ENCODE measurements around the gene CDPF1. TPM values are rescaled to one million over a fixed set of nuclear protein-coding genes. Genes with fewer than 3 reads are reported as not detected.

CDPF1 gene
- 10 to 100 TPM; 23.2 to 32.8 (median 23.7) TPM for polyA plus RNA-seq

DNA sequence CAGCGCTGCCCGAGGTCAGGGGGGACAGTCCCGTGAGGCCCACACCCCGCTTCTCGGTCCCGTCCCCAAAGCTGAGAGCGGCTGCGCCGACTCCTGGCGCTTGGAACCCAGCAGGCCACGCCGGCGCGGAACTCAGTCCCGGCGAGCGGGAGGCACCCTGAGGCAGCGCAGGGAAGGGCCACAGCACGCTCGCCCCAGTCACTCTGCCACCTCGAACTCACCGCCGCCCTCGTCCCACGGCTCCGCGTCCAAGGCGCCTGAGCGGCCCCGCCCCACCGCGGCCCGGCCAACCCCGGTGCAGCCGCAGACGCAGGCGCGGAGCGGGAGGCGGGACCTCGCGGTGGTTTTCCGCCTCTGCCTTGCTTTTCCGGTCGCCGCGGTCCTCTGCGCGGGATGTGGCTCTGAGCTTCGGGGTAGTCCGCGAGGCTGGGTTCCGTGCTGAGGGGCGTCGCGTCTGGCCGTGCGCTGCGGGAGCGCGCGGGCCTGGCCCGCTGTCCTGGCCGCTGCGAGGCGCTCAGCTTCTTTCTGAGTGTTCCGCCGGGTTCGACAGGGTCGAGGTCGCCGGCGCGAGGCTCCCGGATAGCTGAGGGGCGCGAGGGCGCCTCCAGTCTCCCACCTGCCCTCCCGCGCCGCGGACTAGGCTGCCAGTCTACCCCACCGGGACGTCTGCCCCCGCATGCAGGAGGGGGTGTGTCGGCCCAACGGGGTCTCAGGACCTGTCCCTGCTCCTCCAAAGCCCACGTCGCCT is at the start of gene CDPF1:
Gene CDPF1, minus strand, starts transcription at position 259 of the 748 bp plus-strand sequence. CDS start 2,009 bp downstream, outside the sequence.
- H3K4me3 Mint-ChIP-seq = peak within 1 kb of the TSS; percentile 76 to 85 (median 80)
- peak within 1 kb of the TSS; percentile 72 to 92 (median 75) for H3K27ac Mint-ChIP-seq
- peaks cover 24 to 35% of the 10 kb centered on the region in 2 donors for H3K4me1 Mint-ChIP-seq
- no peaks in the 10 kb centered on the region for H3K9me3 Mint-ChIP-seq
- peaks cover 0 to 20% (median 0%) of the 10 kb centered on the region in 3 donors for H3K27me3 Mint-ChIP-seq (ENCODE audit: low read depth in 3 of 3)
- H3K36me3 Mint-ChIP-seq = peaks cover 0 to 8% (median 0%) of the 10 kb centered on the region in 3 donors
- DNase-seq = peak; percentile 96

GRCh38 chr22:46299101-46299500 is 49.0 kb upstream of the CDPF1 start:
- DNase-seq = no peak
- Mint-ChIP-seq H3K27ac (no peak overlapping the region), H3K4me3 (peak overlapping the region in 4 of 5 donors; percentile 50 to 66 (median 58)), H3K4me1 (peaks cover 31% of the 10 kb centered on the region in 2 donors), H3K27me3 (ENCODE audit: low read depth in 3 of 3) (peaks cover 8 to 13% (median 10%) of the 10 kb centered on the region in 3 donors), H3K36me3 (peaks cover 0 to 4% (median 3%) of the 10 kb centered on the region in 3 donors), H3K9me3 (peaks cover 0 to 1% (median 0%) of the 10 kb centered on the region in 6 donors)

DNA sequence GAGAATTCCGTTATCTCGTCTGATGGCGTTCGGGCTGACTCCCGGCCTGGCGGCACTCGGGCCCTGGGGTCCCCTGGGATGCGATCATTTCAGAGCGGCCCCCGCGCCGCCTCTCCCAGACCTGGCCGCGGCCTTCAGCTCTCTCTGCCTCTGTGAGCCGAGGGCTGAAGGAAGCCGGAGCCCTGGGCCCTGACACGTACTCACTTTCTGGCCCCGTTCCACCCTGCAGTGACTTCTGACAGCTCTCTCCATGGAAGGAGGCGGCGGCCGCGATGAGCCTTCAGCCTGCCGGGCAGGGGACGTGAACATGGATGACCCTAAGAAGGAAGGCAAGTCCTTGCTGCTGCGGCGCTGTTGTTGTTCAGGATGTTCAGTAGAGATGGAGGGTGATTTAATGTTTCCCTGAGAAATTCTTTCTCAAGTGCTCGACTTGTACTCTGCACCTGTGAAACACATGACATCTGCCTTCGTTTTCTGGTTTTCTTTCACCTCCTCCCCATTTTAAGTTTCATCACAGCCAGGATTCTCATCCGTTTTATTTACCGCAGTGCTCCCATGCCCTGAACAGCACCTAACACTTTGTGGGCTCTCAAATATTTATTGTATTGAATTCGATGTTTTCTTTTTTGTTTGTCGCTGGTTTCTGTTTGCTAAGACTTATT is 47.2 kb upstream of the CDPF1 start:
- Mint-ChIP-seq H3K4me3 (peak overlapping the region; percentile 71 to 88 (median 82)), H3K36me3 (peaks cover 15 to 20% (median 15%) of the 10 kb centered on the region in 3 donors), H3K4me1 (peaks cover 48 to 49% of the 10 kb centered on the region in 2 donors), H3K27me3 (ENCODE audit: low read depth in 3 of 3) (peaks cover 14 to 20% (median 15%) of the 10 kb centered on the region in 3 donors), H3K27ac (peak overlapping the region in 5 of 6 donors; percentile 13 to 78 (median 28)), H3K9me3 (peaks cover 0 to 1% (median 0%) of the 10 kb centered on the region in 6 donors)
- DNase-seq = no peak

DNA sequence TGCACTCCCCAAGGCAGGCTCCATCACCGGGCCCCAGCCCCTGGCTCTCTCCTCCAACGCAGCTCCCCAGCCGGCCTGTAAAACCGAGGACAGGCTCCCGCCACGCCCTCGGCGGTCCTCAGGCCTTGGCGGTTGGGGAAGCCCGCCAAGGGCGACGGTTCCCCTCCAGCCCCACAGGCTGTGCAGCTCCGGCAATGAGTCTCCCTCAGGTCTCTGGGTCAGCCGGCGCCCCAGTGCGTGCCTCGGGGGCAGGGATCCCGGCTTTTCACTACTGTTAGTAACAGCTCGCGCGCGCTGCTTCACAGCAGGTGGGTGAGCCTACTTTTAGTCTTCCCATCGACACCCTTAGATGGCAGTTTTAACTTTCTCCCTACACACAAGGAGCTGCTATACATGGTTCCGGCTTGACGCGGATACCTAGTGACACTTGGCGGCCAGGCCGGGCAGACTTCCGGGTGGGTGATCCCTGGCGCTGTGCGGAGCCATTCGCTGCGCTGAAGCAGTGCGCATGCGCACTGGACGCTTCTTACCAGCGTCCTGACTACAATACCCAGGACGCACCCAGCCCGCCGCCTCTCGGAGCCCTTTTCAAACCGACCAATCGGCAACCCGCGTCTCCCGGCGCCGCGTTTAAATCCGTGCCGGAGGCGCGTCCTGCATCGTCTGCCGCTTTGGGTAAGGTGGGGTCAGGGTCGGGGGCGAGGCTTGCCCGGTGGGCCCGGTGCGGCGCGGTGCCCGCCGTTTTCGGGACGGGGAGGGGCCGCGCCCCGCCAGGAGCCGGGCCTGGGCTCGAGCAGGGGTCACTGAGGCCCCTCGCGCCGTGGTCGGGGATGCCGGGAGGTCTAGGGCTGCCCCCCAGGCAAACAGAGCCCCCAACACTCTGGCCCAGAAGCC is 46.4 kb upstream of the CDPF1 start, which contains the start of gene GTSE1:
Gene GTSE1, plus strand, starts transcription at position 614 of the 894 bp plus-strand sequence. CDS start 531 bp downstream, outside the sequence.
- peak within 1 kb of the TSS; percentile 88 to 94 (median 91) for H3K4me3 Mint-ChIP-seq
- H3K36me3 Mint-ChIP-seq = peaks cover 17 to 23% (median 20%) of the 10 kb centered on the region in 3 donors
- peaks cover 0 to 1% (median 0%) of the 10 kb centered on the region in 6 donors for H3K9me3 Mint-ChIP-seq
- peaks cover 52 to 55% of the 10 kb centered on the region in 2 donors for H3K4me1 Mint-ChIP-seq
- H3K27me3 Mint-ChIP-seq (ENCODE audit: low read depth in 3 of 3) = peaks cover 14 to 27% (median 20%) of the 10 kb centered on the region in 3 donors
- peak within 1 kb of the TSS; percentile 93 to 99 (median 98) for H3K27ac Mint-ChIP-seq
- peak; percentile 96 to 98 (median 97) for DNase-seq

DNA sequence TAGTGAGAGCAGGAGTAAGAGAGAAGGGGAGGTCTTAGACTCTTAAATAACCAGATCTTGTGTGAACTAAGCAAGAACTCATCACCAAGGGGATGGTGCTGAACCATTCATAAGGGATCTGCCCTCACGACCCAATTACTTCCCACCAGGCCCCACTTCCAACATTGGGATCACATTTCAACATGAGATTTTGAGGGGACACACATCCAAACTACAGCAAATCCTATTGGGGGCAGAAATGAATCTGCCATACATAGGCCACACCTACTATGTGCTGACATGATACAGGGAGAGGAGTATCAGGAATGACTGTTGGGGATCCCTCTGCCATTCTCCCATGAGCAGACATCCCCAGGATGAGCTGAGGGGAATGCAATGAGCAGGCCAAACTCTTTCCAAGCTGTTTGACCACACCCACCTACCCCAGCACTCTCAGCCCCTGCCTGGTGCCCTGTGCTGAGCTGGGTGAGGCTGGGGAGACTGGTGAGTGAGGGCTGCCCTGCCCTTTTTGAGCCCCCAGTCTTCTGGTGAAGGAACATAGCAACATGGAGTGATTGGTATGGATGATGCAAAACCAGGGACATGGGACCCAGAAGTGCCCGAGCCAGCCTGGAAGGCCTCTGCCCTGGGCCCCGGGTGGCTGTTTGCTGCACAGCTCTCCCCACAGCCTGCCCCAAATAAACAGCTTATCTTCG is 45.3 kb upstream of the CDPF1 start:
- Mint-ChIP-seq H3K27me3 (ENCODE audit: low read depth in 3 of 3) (peaks cover 15 to 37% (median 28%) of the 10 kb centered on the region in 3 donors), H3K4me3 (peak overlapping the region; percentile 88 to 94 (median 91)), H3K27ac (peak overlapping the region; percentile 93 to 99 (median 98)), H3K36me3 (peaks cover 17 to 30% (median 23%) of the 10 kb centered on the region in 3 donors), H3K4me1 (peaks cover 63 to 65% of the 10 kb centered on the region in 2 donors), H3K9me3 (peaks cover 0 to 1% (median 0%) of the 10 kb centered on the region in 6 donors)
- DNase-seq = no peak

GRCh38 chr22:46294784-46295183 is 44.7 kb upstream of the CDPF1 start:
- H3K27ac Mint-ChIP-seq = peak overlapping the region; percentile 93 to 99 (median 98)
- peaks cover 18 to 35% (median 24%) of the 10 kb centered on the region in 3 donors for H3K36me3 Mint-ChIP-seq
- DNase-seq = no peak

GRCh38 chr22:46293577-46294260 is 43.6 kb upstream of the CDPF1 start:
- Mint-ChIP-seq H3K27me3 (ENCODE audit: low read depth in 3 of 3) (peaks cover 23 to 53% (median 44%) of the 10 kb centered on the region in 3 donors), H3K4me1 (peaks cover 80% of the 10 kb centered on the region in 2 donors), H3K4me3 (peak overlapping the region; percentile 42 to 76 (median 55))

More at GRCh38 chr22:46294784-46295183, 44.7 kb upstream of the CDPF1 start:
- peak overlapping the region; percentile 88 to 94 (median 91) for H3K4me3 Mint-ChIP-seq
- H3K4me1 Mint-ChIP-seq = peaks cover 70 to 72% of the 10 kb centered on the region in 2 donors
- H3K9me3 Mint-ChIP-seq = peaks cover 0 to 1% (median 0%) of the 10 kb centered on the region in 6 donors
- H3K27me3 Mint-ChIP-seq (ENCODE audit: low read depth in 3 of 3) = peaks cover 20 to 43% (median 33%) of the 10 kb centered on the region in 3 donors

DNA sequence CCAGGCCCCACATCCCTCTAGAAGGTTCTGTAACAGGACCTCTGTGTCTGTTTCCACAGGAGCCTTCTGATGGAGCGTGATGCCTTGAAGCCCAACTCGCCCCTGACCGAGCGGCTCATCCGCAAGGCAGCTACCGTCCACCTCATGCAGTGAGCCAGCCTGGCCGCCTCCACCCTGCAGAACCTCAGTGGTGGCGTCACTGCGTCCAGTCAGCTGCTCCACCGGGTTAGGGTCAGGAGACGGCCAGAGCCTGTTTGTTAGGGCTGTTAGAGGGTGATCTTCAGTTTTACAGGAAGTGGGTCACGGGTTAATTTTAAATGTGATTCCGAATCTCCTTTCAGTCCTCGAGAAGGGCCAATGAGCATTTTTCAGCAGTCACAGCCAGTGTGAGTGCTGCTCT is 42.6 kb upstream of the CDPF1 start:
- DNase-seq = no peak
- H3K9me3 Mint-ChIP-seq = peaks cover 0 to 1% (median 0%) of the 10 kb centered on the region in 6 donors
- peaks cover 28 to 62% (median 53%) of the 10 kb centered on the region in 3 donors for H3K27me3 Mint-ChIP-seq (ENCODE audit: low read depth in 3 of 3)
- H3K4me1 Mint-ChIP-seq = peaks cover 88 to 89% of the 10 kb centered on the region in 2 donors
- H3K36me3 Mint-ChIP-seq = peaks cover 20 to 48% (median 24%) of the 10 kb centered on the region in 3 donors
- peak overlapping the region; percentile 90 to 100 (median 99) for H3K27ac Mint-ChIP-seq
- peak overlapping the region; percentile 56 to 76 (median 67) for H3K4me3 Mint-ChIP-seq

More at GRCh38 chr22:46293577-46294260, 43.6 kb upstream of the CDPF1 start:
- Mint-ChIP-seq H3K9me3 (peaks cover 0 to 1% (median 0%) of the 10 kb centered on the region in 6 donors), H3K27ac (peak overlapping the region; percentile 90 to 100 (median 99)), H3K36me3 (peaks cover 20 to 39% (median 26%) of the 10 kb centered on the region in 3 donors)
- DNase-seq = peak; percentile 38 to 57 (median 47)

DNA sequence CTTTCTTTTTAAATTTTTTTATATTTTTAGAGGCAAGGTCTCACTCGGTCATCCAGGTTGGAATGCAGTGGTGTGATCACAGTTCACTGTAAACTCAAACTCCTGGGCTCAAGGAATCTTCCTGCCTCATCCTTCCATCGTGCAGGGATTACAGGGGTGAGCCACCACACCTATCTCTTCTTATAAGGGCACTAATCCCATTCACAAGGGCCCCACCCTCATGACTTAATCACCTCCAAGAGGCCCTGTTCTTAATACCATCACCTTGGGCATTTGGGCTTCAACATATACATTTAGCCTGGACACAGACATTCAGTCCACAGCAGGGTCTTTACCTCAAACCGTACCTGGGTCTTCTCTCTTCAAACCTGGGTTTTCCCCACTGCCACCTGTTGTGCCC is 42.1 kb upstream of the CDPF1 start:
- H3K4me3 Mint-ChIP-seq = peak overlapping the region; percentile 56 to 68 (median 67)
- peaks cover 0 to 1% (median 0%) of the 10 kb centered on the region in 6 donors for H3K9me3 Mint-ChIP-seq
- DNase-seq = no peak
- peaks cover 88 to 89% of the 10 kb centered on the region in 2 donors for H3K4me1 Mint-ChIP-seq
- peaks cover 20 to 53% (median 30%) of the 10 kb centered on the region in 3 donors for H3K36me3 Mint-ChIP-seq
- peaks cover 28 to 63% (median 53%) of the 10 kb centered on the region in 3 donors for H3K27me3 Mint-ChIP-seq (ENCODE audit: low read depth in 3 of 3)
- H3K27ac Mint-ChIP-seq = peak overlapping the region; percentile 90 to 100 (median 99)

DNA sequence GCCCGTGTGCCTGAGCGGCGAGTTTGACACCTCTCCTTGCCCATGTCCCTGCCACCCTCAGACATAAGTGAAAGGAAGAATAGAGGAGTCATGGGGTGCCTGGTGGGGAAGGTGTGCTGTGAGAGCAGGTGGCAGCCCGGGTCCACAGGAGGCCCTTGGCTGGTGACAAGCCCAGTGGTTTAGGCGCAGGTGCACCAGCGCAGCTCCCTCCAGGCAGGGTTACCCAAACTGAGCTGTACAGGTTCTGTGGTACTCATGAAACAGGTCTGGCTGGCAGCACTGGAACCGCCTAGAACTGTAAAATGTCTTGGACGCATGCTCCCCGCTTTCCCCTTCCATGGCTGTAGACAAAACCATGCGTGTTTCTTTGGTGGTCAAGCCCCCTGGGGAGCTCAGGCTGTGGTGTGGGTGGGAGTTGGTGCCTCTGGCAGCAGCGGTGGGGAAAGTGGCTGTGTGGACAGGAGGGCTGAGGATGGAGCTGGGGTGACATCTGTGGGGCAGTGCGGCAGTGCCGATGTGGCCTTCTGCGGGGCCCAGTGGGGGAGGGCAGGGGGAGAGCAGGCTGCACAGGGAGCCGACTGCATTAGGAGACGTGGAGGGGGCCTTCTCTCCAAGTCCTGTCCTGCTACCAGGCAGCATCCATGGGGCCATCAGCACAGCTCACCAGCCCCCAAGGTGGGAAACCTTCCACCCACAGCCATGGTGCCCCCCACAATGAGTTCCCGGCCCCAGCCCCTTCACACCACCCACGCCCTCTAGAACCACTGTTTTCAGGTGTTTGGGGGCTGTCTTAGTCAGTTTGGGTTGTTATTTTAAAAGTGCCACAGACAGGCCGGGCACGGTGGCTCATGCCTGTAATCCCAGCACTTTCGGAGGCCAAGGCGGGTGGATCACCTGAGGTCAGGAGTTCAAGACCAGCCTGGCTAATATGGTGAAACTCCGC is 41.0 kb upstream of the CDPF1 start:
- Mint-ChIP-seq H3K27ac (peak overlapping the region; percentile 93 to 100 (median 99)), H3K9me3 (peaks cover 0 to 1% (median 0%) of the 10 kb centered on the region in 6 donors), H3K36me3 (peaks cover 21 to 57% (median 31%) of the 10 kb centered on the region in 3 donors), H3K4me3 (peak overlapping the region; percentile 84 to 93 (median 89)), H3K27me3 (ENCODE audit: low read depth in 3 of 3) (peaks cover 23 to 59% (median 46%) of the 10 kb centered on the region in 3 donors), H3K4me1 (peaks cover 90 to 93% of the 10 kb centered on the region in 2 donors)
- DNase-seq = peak in 2 of 3 donors; percentile 49 to 56

All from immature natural killer cell (primary cell).